Tracheal epithelial cell (primary cell): ENCODE results near the gene OR52E8. TPM values are rescaled to one million over a fixed set of nuclear protein-coding genes. Genes with fewer than 3 reads are reported as not detected.

Source experiments
- total RNA-seq: library from RNA; depleted of rRNA; stranded (reverse); fragments of >200 nt; gene quantifications from 2 replicates; pipeline ENCODE4 v1.2.1, GENCODE V29; 2014

Gene OR52E8
- not detected in 2 replicates for total RNA-seq

GRCh38 chr11:5857590-5857989 lies at the start of gene OR52E8:
Gene OR52E8 (minus strand): TSS chr11:5857690. CDS start chr11:5857690, 0 bp downstream.

DNA sequence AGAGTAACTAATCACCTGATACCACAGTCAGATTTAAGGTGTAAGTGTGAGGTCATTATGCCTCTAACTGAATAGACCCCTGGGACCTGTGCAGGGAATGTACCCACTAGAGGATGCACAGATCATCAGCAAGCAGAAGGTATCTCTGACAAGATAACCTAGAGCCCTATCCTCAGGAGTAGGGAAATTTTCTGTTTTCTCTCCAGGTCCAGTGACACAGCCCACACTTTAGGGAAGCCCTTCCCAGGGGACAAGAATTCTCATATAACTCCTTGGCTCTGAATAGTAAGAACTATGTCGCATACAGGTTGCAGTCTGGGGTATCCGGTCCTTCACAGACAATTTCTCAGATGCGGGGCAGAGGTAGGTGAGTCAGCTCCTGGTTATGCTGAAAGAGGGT lies 35.4 kb upstream of the OR52E8 start, which contains the start of gene OR52E5:
TSS of gene OR52E5 (plus strand) at position 301 of the 400 bp plus-strand sequence. CDS start 7,569 bp downstream, outside the sequence.

DNA sequence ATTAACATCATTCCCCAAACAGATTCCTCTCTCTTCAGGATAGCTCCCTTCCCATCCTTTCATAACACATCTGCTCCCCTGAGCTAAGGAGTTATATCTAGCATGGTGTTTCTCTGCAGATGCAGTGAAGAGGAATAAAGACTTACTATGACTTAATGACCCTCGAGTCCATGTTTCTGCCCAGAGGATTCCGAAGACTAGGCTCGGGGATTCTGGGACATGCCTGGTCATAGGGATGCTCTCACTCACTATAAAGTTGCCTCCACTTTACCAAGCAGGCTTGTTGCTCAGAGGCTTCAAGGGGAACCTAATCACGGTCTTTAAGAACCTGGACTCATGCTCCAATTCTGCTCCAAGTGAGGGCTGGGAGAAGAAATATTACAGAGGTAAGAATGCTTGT lies 22.8 kb upstream of the OR52E8 start, which contains the start of gene OR52E4:
TSS of gene OR52E4 (plus strand) at position 301 of the 400 bp plus-strand sequence. CDS start 3,664 bp downstream, outside the sequence.

DNA sequence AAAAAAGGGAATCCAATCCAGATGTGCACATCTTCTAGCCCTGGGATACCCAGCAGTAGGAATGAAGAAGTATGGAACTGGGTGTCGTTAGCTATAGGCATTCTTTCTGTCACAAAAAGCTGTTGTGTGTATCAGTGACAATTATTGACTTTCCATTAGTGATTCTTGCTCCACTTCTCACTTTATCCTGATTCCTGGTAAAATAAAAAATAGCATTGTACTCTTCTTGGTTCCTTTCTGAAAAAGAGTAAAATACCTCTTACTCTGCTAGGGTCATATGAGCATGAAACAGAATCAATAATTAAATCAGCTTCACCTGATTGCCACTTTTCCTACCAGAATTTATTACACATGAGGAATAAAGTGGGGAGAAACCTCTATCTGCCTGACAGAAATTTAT lies 15.7 kb downstream of the OR52E8 start, which contains the start of gene OR52E6:
TSS of gene OR52E6 (minus strand) at position 101 of the 400 bp plus-strand sequence. CDS start at position 101, 0 bp downstream.

DNA sequence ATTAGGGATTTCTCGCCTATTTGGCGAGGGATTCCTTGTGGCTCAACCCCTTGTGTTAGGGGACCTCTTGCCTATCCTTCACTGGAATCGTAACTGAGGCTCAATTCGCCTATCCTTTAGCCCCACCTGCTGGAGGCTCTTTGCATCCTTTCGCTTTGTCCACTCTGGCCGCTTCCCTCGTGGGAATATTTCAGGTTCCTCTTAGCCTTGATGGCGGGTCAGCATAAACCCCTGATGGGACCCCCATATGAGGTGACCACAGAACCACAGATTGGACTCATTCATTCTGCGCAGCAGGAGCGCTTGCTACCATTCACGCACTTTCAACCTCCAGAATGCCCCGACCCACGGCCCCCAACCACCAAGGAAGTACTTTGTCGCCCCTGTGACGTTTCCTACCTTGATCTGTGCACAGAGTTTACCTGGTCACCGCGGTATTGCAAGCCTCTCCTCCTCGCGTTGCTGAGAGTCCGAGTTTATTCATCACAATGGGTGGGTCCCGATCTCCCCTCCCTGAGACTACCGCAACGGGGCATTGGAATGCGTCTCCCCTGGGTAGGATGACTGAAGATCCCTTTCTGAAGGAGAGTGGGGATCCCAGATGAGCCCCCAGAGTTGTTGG lies 48.9 kb downstream of the OR52E8 start, which contains the start of gene OR52N2:
TSS of gene OR52N2 (plus strand) at position 425 of the 622 bp plus-strand sequence. CDS start 11,412 bp downstream, outside the sequence.

Other genes starting within 250 kb of the OR52E8 start
- 3.4 and 9.6 TPM in 2 replicates for gene TRIM34, start 232.7 kb downstream of the OR52E8 start, total RNA-seq
- 32.2 and 39.0 TPM in 2 replicates for gene TRIM5, start 172.6 kb downstream of the OR52E8 start, total RNA-seq
- 24.5 and 58.8 TPM in 2 replicates for gene TRIM22, start 167.9 kb downstream of the OR52E8 start, total RNA-seq
- not detected in 2 replicates for gene OR56B1, start 121.2 kb downstream of the OR52E8 start, total RNA-seq
- not detected in 2 replicates for gene OR52N4, start 103.4 kb downstream of the OR52E8 start, total RNA-seq
- gene OR52N5, start 74.3 kb downstream of the OR52E8 start, total RNA-seq: not detected in 2 replicates
- not detected in 2 replicates for gene OR52N1, start 66.4 kb downstream of the OR52E8 start, total RNA-seq
- not detected in 2 replicates for gene OR52N2, start 48.8 kb downstream of the OR52E8 start, total RNA-seq
- gene OR52E6, start 15.8 kb downstream of the OR52E8 start, total RNA-seq: not detected in 2 replicates
- not detected in 2 replicates for gene OR52E4, start 22.9 kb upstream of the OR52E8 start, total RNA-seq
- not detected in 2 replicates for gene OR52E5, start 35.5 kb upstream of the OR52E8 start, total RNA-seq
- gene OR56A3, start 84.6 kb upstream of the OR52E8 start, total RNA-seq: not detected in 2 replicates
- gene OR56A5, start 110.8 kb upstream of the OR52E8 start, total RNA-seq: not detected in 2 replicates
- gene OR52L1, start 129.3 kb upstream of the OR52E8 start, total RNA-seq: not detected in 2 replicates
- not detected in 2 replicates for gene OR56A4, start 149.3 kb upstream of the OR52E8 start, total RNA-seq
- not detected in 2 replicates for gene OR56A1, start 173.1 kb upstream of the OR52E8 start, total RNA-seq
- gene OR56B4, start 250.0 kb upstream of the OR52E8 start, total RNA-seq: not detected in 2 replicates